NCI-H748 (cell line): ENCODE measurements around the gene RUNX2.
A peak's percentile ranks its signal among the peaks of the same experiment; 100 is the strongest.

Source experiments
- DNase-seq: peaks from one replicate; lab custom pipeline; 2025; ENCODE audit not compliant: unreplicated experiment; lab: John Stamatoyannopoulos, UW

RUNX2 gene

DNA sequence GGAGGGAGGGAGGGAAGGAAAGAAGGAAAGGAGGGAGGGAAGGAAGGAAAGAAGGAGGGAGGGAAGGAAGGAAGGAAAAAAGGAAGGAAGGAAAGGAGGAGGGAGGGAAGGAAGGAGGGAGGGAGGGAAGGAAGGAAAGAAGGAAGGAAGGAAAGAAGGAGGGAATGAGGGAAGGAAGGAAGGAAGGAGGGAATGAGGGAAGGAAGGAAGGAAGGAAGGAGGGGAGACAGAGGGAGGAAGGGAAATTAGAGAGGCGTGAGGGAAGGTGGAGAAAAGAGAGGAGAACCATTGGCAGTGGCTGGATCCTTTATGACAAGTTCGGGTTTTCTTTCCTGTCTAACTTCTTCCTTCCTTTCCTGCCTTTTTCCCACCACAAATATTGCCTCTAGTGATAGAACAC is 71.9 kb downstream of the RUNX2 start:
- DNase-seq: no peak

DNA sequence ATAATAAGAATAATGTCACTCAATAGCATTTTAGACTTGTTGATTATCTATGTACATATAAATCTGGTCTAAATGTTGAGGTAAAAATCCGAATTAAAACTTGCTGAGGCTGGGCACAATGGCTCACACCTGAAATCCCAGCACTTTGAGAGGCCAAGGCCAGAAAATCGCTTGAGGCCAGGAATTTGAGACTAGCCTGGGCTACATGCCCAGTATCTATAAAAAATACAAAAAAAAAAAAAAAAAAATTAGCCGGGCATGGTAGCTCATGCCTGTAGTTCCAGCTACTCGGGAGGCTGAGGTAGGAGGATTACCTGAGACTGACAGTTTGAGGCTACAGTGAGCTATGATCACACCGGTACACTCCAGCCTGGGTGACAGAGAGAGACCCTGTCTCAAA is 83.8 kb downstream of the RUNX2 start:
- no peak for DNase-seq

DNA sequence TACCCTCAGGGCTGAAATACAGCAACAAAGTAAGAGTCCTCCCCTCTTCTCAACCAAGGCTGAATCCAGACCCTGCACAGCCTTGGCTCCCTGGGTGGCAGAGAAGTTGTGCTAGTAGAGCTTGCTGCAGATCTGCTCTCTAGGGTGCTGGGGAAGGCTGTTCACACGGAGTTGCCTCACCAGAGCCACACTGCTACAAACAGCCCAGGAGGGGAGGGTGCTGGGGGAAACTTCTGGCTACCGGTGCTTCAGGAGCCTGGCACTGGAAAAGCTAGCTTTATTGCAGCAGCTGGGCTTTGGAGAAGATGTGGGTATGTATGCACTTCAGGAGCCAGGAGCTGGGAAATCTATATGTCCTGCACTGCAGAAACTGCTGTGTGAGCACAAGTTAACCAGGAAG is 87.2 kb downstream of the RUNX2 start:
- DNase-seq: no peak

DNA sequence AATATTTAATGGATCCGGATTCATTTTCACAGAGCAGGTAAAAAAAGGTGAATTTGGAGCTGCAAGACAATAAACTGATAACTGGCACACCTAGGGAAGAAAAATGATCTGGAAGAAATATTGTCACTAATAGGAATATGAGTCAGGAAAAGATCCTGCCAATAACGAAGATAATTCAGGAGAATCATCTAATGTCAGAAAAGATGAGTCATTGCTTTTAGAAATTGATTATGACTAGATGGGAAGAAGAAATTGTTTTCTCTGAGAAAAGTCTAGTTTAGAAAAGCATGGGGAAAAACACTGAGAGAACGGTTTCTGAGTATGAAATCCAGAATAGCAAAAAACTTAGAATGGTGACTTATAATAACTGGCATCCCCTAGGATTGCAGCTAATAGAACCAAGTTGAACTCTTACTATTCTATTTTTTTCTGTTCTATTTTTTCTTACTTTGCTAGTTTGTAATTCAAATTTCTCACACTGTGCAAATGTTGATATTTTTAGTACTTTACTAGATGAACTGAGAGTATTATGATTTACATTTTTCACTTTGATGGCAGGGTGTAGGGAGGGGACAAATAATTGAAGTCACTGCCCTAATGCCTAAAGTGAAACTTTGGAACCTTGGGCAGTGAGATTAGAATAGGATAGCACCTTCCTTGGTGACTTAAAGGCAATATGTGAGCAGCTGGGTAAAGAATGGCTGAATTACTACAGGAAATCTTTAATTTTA is 87.8 kb downstream of the RUNX2 start:
- DNase-seq: no peak

DNA sequence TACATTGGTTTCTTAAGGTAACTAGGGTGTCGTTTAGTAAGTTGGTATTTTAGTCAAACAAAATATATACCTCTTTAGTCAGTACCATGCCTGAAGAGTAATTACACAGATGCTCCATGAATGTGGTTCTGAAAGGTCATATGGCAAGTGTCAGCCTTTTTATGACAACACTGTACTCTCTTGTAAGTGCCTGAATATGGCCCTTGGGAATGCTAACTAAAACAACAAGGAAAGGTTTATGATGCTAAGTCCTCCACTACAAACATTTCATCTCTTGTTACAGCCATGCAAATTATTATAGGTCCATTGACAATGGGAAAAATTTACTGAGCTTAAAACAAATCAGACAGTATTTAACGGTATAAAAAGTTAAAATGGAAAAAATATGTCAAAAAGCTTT is 88.6 kb downstream of the RUNX2 start:
- DNase-seq: no peak

DNA sequence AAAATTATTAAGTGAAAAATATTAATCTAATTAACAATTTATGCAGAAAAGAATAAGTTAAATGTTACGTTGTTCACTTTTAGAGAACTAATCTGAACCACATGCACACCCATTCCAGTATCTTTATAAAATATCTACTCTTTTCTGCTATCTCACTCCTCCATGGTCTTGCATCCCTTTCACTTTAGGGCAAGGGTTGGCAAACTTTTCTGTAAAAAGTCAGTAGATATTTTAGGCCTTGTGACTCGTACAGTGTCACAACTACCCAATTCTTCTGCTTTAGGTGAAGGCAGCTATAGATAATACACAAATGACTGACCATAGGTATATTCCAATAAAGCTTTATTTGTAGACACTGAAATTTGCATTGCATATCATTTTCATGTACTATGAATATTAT is 89.3 kb downstream of the RUNX2 start:
- DNase-seq: no peak

DNA sequence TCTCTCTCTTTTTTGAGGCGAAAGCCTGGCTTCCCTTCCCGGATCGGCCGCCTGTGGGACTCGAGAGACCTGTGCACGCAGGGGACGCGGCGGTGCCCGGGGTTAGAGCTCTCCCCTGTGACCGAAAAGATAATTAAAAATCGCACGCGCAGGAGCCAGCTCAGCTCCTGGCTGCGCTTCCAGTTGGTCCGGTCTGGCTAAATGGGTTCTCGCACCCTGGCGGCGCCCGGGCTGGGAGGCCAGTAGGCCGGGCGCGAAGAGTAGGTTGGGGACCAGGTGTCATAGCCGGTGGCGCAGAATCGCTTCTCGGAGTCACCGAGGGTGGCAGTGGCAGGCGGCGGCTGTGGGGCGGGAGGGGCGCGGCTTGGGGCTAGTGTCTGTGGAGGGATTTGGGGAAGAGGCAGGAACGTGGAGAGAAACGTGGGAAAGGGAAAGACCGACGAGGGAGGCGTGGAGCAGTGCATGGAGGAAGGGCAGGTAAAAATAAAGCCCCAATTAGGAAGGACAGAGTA is 91.5 kb downstream of the RUNX2 start:
- DNase-seq: peak; percentile 91

DNA sequence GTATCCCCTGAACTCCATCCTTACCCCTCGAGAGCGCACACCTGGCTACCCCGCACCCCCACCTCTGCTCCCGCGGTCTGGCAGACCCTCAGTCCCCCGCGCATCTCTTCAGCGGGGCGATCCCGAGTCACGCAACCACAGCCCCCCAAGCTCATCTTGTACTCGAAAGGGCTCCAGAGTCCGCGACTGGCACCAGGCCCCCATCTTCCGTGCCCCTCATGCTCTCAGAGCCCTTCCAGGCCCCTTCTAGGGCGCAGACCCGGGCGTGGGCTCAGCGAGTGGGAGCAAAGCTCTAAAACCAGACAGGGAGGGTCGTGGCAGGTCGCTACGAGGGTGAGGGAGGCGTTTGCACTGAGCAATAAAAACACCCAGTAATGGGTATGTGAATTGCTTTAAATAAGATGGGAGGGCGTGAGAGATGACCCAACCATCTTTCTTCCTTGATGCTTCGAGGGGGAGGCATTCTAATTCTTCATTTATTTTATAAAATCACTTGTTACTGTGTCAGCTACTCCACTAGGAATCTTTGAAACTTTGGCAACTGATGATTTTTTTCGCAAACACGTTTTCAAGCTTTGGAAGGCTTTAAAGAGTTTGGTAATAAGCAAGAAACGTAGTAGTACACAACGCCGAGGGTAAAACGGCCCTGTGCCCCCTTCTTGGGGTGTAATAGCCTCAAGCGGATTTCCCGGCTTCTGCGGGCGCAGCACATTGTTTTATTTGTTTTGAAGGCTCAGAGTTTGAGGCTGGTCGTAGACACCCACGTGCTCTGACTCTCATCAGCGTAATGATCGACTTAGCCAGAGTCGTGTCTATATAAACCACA is 92.2 kb downstream of the RUNX2 start:
- peak; percentile 57 for DNase-seq

DNA sequence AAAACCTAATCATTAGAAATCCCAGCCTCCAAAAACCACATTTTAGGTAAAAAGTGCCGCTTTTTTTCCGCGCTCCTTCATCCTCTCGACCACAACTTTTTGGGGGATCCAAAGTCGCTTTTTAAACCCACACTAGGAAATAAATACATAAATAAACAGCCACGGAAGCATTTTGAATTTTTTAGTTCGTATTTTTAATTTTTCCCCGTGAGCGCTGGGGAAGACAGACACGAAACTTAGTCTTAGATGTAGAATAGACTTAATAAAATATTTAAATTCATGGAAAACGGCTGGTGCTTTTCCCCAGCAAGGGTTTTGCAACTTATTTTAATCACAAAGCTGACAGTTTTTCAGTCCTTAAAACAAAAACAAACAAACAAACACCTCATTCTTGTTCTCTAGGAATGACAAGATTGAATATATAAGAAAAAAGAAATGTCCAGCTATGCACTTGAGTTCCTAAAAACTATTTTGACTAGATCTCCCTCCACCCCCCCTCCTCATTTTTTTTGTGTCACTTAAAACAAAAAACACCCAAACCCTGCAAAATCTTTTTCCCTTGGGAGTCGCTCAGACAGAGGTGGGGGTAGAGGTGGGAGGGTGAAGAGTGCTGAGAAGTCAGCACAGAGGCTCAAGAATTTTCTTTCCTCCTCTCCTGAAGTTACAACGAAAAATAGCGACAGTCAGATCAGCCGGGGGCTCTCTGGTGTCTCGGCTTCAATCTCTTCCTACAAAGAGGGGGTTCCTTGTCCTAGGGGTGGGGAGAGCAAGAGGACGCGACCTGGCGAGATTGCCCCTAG is 93.0 kb downstream of the RUNX2 start:
- DNase-seq: no peak

DNA sequence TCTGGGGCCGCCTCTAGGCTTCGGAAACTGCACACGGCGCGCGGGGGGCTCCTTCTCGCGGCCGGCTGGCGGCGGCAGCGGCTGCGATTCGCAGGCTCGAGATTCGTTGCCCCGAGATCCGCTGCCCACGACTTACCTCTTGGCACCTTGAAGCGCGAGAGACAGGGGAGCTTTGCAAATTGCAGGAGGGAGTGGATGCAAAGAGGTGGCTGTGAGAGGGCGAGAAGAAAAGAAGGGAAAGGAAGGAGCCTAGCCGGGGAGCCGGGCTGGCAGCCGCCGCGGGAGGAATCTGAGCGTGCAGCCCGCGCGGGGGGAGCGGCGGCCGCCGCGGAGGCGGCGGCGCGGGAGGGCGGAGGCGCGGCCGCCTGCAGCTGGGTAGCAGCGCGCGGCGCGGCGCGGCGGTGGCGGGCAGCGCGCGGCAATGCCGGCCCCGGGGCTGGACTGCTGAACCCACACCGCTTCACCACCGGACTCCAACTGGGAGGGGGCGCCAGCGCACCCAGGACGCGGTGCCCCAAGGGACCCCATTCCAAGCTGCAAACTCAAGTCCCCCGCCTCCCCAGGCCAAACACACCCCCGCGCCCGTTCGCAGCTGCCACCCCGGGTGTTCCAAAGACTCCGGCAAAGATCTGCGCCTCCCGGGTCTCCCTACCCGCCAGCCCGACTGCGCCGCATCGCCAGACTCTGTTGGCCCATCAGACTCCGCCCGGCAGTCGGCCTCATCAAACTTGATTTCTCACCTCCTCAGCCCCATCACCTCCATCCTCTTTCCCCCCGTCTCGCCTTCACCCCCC is 93.8 kb downstream of the RUNX2 start:
- DNase-seq: peak; percentile 85

DNA sequence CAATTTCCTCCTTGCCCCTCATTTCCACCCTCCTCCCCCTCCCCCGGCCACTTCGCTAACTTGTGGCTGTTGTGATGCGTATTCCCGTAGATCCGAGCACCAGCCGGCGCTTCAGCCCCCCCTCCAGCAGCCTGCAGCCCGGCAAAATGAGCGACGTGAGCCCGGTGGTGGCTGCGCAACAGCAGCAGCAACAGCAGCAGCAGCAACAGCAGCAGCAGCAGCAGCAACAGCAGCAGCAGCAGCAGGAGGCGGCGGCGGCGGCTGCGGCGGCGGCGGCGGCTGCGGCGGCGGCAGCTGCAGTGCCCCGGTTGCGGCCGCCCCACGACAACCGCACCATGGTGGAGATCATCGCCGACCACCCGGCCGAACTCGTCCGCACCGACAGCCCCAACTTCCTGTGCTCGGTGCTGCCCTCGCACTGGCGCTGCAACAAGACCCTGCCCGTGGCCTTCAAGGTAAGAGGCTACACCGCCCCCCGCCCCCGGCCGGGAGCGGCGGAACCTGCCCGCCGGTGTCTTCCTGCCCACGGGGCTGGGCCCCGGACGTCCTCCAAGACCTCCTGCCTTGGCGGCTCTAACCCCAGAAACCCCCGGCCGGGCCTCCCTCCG is 94.5 kb downstream of the RUNX2 start:
- DNase-seq: peak; percentile 75

DNA sequence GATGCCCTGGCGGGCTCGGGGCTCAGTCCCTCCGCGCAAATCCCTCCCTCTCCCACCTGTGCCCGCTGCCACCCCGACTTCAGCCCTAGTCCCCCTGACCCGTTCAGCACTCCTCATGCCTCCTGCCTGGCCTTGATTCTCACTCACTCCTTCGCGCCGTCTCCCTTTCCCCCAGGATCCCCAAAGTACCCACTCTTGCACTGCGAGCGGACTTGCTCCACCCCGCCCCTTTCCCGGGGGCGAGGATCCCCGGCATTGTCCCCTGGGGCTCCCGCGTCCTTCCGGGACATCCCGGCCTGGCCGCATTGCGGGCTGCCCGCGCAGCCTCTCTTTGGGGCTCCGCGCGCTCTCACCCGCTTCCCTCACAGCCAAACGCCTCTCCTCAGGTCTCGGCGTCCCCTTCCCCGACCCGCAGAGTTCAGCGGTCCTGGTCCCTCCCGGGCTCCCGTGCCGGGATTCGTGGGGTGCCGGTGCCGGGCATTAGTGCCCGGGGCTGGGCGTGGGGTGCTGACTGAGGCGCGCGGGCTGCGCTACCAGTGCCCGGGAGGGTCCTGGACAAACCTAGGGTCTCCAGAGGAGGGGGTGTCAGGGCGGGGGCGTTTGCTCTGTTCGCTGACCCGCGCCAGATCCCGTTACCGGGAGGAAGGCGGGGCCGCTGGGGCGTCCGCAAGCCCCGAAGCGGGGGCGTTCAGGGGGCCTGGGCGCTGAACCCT is 95.1 kb downstream of the RUNX2 start:
- peak; percentile 48 for DNase-seq

DNA sequence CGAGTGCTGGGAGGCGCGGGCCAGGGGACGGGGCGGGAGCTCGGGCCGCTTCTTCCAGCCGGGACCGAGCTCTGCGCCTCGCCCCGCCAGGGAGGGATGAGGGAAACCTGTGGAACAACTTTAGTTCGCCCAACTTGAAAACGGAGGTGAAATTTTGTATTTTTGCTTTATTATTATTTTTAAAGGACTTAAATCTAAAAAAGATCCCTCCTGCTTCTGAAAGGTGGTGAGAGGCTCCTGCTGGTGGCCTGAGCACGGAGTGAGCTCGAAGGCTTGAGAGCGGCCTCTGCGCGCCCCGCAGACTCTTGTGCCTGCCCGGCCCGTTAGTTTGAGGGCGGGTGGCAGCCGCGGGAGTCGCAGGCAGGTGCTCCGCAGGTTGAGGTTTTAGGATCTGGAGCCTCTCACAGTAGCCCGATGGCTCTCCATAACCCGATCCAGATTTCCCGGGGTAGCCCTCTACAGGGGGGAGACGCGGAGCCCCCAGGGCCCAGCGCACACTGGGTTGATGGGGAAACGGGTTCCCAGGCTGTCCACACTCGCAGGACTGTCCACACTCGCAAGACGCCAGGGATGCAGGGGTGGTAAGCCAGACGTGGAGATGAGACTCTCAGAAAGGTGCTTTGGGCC is 95.8 kb downstream of the RUNX2 start:
- DNase-seq: peak; percentile 38

DNA sequence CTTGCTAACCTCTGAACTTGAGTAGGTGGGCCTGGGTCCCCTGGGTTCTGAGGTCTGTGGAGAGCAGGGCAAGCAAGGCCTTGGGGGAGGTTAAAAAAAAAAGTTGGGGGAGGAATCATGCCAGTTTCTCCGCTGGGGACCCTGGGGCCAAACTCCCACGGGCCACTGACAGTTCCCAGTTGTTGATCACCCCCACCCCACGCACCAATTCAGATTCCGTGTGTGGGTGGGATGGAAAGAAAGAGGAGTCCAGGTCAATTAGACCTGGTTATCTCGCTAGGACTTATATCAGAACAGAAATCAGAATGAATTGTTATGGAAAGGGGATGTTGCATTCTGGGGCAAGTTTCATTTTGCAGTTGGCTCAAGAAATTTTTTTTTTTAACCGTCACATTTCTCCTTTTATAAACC is 96.3 kb downstream of the RUNX2 start:
- no peak for DNase-seq

DNA sequence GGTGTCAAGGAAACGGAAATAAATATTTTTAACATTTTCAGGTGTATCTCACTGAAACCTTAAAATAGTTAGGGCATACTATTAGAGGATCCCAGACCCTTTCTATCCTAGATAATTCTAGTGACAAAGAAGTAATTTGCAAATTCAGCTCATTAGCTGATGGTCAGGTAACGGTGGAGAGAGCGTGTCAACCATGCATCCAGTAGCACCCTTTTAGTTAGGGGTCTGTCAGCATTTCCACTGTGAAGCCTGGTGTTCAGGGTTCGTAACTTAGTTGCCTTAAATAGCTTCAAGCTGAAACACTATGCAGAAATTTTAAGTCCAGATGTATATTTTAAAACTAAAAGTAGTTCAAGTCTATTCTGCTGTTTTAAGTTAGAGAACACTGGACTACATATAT is 98.1 kb downstream of the RUNX2 start:
- no peak for DNase-seq

DNA sequence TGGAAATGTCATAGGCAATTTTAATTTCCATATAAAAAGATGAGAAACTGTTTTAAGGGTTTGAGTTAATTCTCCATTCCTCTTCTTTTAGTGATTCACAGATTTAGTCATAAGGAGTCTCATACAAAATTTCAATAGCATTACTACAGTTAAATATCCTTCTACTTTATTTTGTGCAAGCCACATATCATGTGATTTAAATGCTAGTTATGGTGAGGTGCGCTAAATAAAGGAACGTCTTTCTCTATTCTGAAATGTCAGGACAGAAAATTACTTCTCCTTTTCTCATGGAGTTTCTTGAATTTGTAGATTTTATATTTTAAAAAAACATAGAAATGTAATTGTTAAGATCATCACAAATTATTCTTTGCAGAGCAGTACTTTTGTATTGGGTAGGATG is 99.6 kb downstream of the RUNX2 start:
- DNase-seq: no peak

DNA sequence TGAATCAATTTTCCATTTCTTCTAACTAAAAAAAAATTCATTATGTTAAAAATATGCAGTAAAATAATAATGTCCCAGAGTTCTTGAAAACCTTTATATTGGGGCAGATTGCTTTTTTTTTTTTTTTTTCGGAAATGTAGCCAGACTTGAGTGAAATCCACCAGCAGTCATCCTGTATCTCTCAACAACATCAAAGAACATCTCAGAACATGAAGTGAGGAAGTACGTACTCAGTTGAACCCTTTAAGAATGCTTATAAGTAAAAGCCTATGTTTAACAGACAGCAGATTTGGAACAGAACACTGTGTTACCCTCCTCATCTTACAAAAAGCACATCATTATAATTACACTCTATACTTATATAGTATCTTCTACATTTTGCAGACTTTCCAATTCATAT is 100.6 kb downstream of the RUNX2 start:
- DNase-seq: no peak

DNA sequence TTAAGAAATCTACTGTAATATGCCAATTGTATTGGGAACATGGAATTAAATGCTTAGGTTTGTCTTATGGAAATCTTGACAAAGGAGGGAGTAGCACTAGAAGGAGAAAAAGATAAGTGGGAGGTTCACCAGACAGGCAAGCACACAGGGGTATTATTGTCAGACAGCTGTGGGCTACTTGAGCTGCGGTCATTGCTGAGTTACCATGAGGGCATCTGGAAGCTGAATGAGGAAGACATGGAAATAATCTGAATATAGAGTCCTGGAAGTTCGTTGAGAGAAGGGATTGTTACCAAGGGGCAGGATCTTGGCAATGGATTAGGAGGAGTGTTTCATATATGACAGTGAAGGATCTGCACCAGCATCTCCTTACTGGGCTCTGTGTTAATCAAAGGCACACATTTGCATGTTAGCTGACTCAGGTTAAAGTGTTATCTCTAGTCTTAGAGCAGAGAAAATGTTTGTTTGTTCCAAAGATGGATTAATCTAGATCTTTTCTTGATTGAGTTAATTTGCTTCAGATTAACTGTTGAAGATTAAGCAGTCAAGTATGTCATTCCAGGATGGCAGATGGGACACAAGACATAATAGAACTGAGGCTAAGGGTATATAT is 102.6 kb downstream of the RUNX2 start:
- no peak for DNase-seq
